K562 (cell line): Measurements from ENCODE around the gene PHF1. TPM values are rescaled to one million over a fixed set of nuclear protein-coding genes. Genes with fewer than 3 reads are reported as not detected.

Source experiments
- ATAC-seq: fragments of 200-7000 bp; cut with Tn5 transposase; 3 replicates; pipeline ENCODE4 v1.9.1; 2020; ENCODE audit warnings: moderate library complexity
- BruUV-seq: library from RNA; stranded (reverse); fragments of 400-500 nt; replicated peaks from 2 replicates; lab custom pipeline; 2021; lab: Mats Ljungman, UMichigan
- CTCF ChIA-PET: fragments of 300-600 bp; formaldehyde crosslinking; extraction: SDS; loops from one replicate; lab custom pipeline; 2021; ENCODE audit warnings: low intra/inter-chr PET ratio; lab: Yijun Ruan, JAX
- POLR2A ChIA-PET: fragments of 300-600, 350-650 bp; sonication (Branson Sonifier 250); formaldehyde crosslinking; extraction: SDS; loops from one replicate; lab custom pipeline; 2021; ENCODE audit warnings: antibody characterized with exemption, inconsistent platforms; lab: Yijun Ruan, JAX
- DNase-seq, 4 experiments: peaks; one replicate each; pipeline versions ENCODE4 v3.0.0 to v3.0.0-alpha.2; 2011 to 2018; ENCODE audit warnings: low spot score in 3 of 4, mixed read lengths in 3 of 4; ENCODE audit errors: extremely low read depth in 1 of 4
- FAIRE-seq: peaks from 2 replicates; lab custom pipeline; 2011; peaks lifted over from hg19 to GRCh38; lab: Jason Lieb, UNC
- H2AFZ ChIP-seq: 2 replicates; pipeline ENCODE4 v1.6.0; 2011; ENCODE audit warnings: low read depth, low read length, control low read depth, inconsistent platforms
- H3K27ac ChIP-seq: fragments of 200-600 bp; 3 replicates; pipeline ENCODE4 v1.8.0; 2011; ENCODE audit warnings: low read depth, mild to moderate bottlenecking, control low read depth, inconsistent platforms, low read length, moderate library complexity, mixed read lengths; ENCODE audit errors: extremely low read depth
- H3K27me3 ChIP-seq, 2 experiments: fragments of 300-600 bp in 1 of 2; 2 replicates in 1 of 2; 3 replicates in 1 of 2; pipeline versions ENCODE4 v1.6.0 to v1.8.0; 2011; ENCODE audit warnings: inconsistent platforms in 2 of 2, low read length in 2 of 2, mild to moderate bottlenecking in 1 of 2, mixed read lengths in 1 of 2, moderate library complexity in 1 of 2; ENCODE audit not compliant: control insufficient read depth in 2 of 2, insufficient read depth in 2 of 2
- H3K36me3 ChIP-seq: fragments of 300-600 bp; 3 replicates; pipeline ENCODE4 v1.8.0; 2011; ENCODE audit warnings: mild to moderate bottlenecking, low read length, inconsistent platforms; ENCODE audit not compliant: control insufficient read depth, insufficient read depth
- H3K4me1 ChIP-seq, 2 experiments: fragments of 200-600 bp in 1 of 2; replicated peaks in 1 of 2; 2 replicates in 1 of 2; 3 replicates in 1 of 2; pipeline versions ENCODE4 v1.5.1 to v1.8.0; 2011; ENCODE audit warnings: inconsistent platforms in 2 of 2, low read length in 2 of 2, mild to moderate bottlenecking in 1 of 2, mixed read lengths in 1 of 2, moderate library complexity in 1 of 2; ENCODE audit not compliant: control insufficient read depth in 2 of 2, insufficient read depth in 2 of 2
- H3K4me2 ChIP-seq: 2 replicates; pipeline ENCODE4 v1.6.1; 2011; ENCODE audit warnings: low read length, control low read depth, inconsistent platforms, mixed read lengths; ENCODE audit not compliant: insufficient read depth
- H3K4me3 ChIP-seq: fragments of 200-600 bp; sonication (generic), shearing (Covaris generic); 2 replicates; pipeline ENCODE4 v1.5.1; 2016; ENCODE audit warnings: control low read depth, inconsistent platforms
- H3K79me2 ChIP-seq: fragments of 200-600 bp; 3 replicates; pipeline ENCODE4 v1.8.0; 2011; ENCODE audit warnings: low read length, inconsistent platforms; ENCODE audit not compliant: control insufficient read depth, insufficient read depth
- H3K9ac ChIP-seq, 2 experiments: 2 replicates each; pipeline versions ENCODE4 v1.6.0 to v1.6.1; 2011; ENCODE audit warnings: low read depth in 2 of 2, low read length in 2 of 2, control low read depth in 1 of 2, inconsistent platforms in 1 of 2, mild to moderate bottlenecking in 1 of 2, mixed read lengths in 1 of 2; ENCODE audit not compliant: insufficient read depth in 1 of 2
- H3K9me1 ChIP-seq: one replicate; pipeline ENCODE4 v1.6.0; 2011; ENCODE audit warnings: inconsistent platforms, mild to moderate bottlenecking, low read length, moderate library complexity; ENCODE audit not compliant: control insufficient read depth, insufficient read depth
- H3K9me3 ChIP-seq: replicated peaks from 2 replicates; pipeline ENCODE4 v1.5.1; 2011; ENCODE audit warnings: low read depth, low read length, inconsistent platforms; ENCODE audit not compliant: control insufficient read depth, insufficient read depth
- H4K20me1 ChIP-seq: replicated peaks from 2 replicates; pipeline ENCODE4 v1.6.1; 2011; ENCODE audit warnings: low read length, inconsistent platforms, mixed read lengths; ENCODE audit not compliant: control insufficient read depth, insufficient read depth
- ELF4 ChIP-seq: fragments of 450-650 bp; formaldehyde crosslinking; IDR thresholded peaks from 2 replicates; pipeline ENCODE4 v1.4.0; 2022; ENCODE audit warnings: missing genetic modification characterization
- HCFC1 ChIP-seq: IDR thresholded peaks from 2 replicates; pipeline ENCODE4 v1.6.1; 2012; ENCODE audit warnings: low read depth, low read length, improper control_type of control experiment
- SMARCC2 ChIP-seq: fragments of 450-650 bp; IDR thresholded peaks from 2 replicates; pipeline ENCODE4 v1.6.1; 2017; ENCODE audit warnings: antibody characterized with exemption, moderate library complexity, mild to moderate bottlenecking, low read depth
- SPI1 ChIP-seq: IDR thresholded peaks from 2 replicates; pipeline ENCODE4 v1.6.1; 2011; ENCODE audit warnings: low read depth, low read length, control low read depth, borderline replicate concordance
- ZNF76 ChIP-seq: fragments of 250-450 bp; sonication (Bioruptor Pico); IDR thresholded peaks from 2 replicates; pipeline ENCODE4 v1.4.0; 2020; ENCODE audit warnings: mild to moderate bottlenecking, moderate library complexity, borderline replicate concordance
- WGBS: fragments of 100-300 bp; shearing (Covaris generic); methylation state at CpG from one replicate; pipeline ENCODE4 v1.1.6; 2016; ENCODE audit warnings: low coverage, mixed read lengths; ENCODE audit not compliant: insufficient coverage; ENCODE audit errors: missing lambda C conversion rate; 5-methylcytosine and 5-hydroxymethylcytosine counted together
- in situ Hi-C: fragments of 300-500 bp; cut with MboI; formaldehyde crosslinking; loops from 4 replicates; pipeline ENCODE4 v1.15.0; 2018; ENCODE audit warnings: inconsistent platforms, mixed read lengths
- intact Hi-C: fragments of 100-400 bp; cut with micrococcal nuclease; formaldehyde crosslinking; loops from 2 replicates; pipeline ENCODE4 v1.14.2; 2022
- polyA plus RNA-seq, 8 experiments: library from polyadenylated mRNA; depleted of rRNA in 4 of 8; stranded (reverse) in 5 of 8; unstranded in 3 of 8; fragments of >200 nt; fragmentation: Nextera tagmentation in 2 of 8; fragmentation: Illumina TruSeq in 1 of 8; extraction: Ambion mirVana in 2 of 8; extraction: Trizol in 1 of 8; gene quantifications; 2 replicates each; pipeline versions ENCODE4 v1.2.1 to v1.2.3, GENCODE V29; 2011 to 2014; ENCODE audit warnings: inconsistent platforms in 1 of 8, missing spikeins in 1 of 8
- total RNA-seq, 7 experiments: library from RNA; depleted of rRNA in 6 of 7; stranded (reverse); fragments of >200 nt in 6 of 7; fragmentation: Illumina TruSeq in 2 of 7; extraction: Trizol in 2 of 7; gene quantifications; 2 replicates each; pipeline versions ENCODE4 v1.2.1 to v1.2.3, GENCODE V29; 2011 to 2021; ENCODE audit warnings: low replicate concordance in 1 of 7
- TF ChIP-seq, protein P1 (sequence below), 2 experiments: fragments of 150-350 bp in 1 of 2; IDR thresholded peaks; 2 replicates each; pipeline ENCODE4 v1.6.1; 2012 to 2016; ENCODE audit warnings: low read depth in 2 of 2, low read length in 2 of 2, mild to moderate bottlenecking in 1 of 2, moderate library complexity in 1 of 2
- TF ChIP-seq, protein P2 (sequence below): fragments of 250-450 bp; sonication (Bioruptor Pico); IDR thresholded peaks from 2 replicates; pipeline ENCODE4 v1.8.0; 2021; ENCODE audit warnings: mild to moderate bottlenecking, moderate library complexity
- TF ChIP-seq, protein P3 (sequence below): sonication (generic); formaldehyde crosslinking; IDR thresholded peaks from 2 replicates; pipeline ENCODE4 v1.8.1; 2023; ENCODE audit warnings: mild to moderate bottlenecking, missing genetic modification reagents
- TF ChIP-seq, protein P4 (sequence below): IDR thresholded peaks from 3 replicates; pipeline ENCODE4 v1.6.1; 2011; ENCODE audit warnings: borderline replicate concordance, mild to moderate bottlenecking; ENCODE audit not compliant: insufficient read length, insufficient read depth
- TF ChIP-seq, protein P5 (sequence below): fragments of 250-450 bp; sonication (Bioruptor Pico); IDR thresholded peaks from 2 replicates; pipeline ENCODE4 v1.8.0; 2022; ENCODE audit warnings: inconsistent platforms

PHF1 gene
- total and polyA plus RNA-seq, 9 of the 15 experiments (the other 6 are each of a cell fraction or from before 2014, with no cell fraction given) = 3.7 to 64.2 (median 33.7) TPM

DNA sequence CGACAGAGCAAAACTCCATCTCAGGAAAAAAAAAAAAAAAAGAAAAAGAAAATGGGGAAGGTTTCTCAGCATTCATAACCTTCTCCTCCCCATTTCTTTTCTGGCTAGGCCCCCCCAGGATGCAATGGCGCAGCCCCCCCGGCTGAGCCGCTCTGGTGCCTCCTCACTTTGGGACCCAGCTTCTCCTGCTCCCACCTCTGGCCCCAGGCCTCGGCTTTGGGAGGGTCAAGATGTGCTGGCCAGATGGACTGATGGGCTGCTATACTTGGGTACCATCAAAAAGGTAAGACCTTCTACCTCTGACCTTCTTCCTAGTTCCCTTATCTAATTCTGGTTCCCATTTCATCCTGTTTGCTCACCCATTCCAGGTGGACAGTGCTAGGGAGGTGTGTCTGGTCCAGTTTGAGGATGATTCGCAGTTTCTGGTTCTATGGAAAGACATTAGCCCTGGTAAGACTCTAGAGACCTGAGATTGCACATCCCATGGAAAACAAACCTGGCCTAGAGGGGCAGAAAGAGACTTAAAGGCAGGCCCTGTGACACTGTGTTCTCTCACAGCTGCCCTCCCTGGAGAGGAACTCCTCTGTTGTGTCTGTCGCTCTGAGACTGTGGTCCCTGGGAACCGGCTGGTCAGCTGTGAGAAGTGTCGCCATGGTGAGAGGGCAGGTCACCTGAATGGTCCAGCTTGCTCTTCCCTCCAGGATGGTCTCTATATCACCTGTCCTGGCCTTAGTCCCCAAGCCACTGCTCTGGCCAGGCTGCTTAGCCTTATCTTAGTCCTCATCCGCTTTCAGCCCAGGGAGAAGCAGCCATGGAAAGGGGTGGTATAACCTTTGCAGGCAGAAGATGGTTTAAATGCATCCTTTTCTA is 1.6 kb downstream of the PHF1 start:
- Histone ChIP-seq H3K9ac (peak overlapping the region in 1 of 2 experiments; percentile 62; a peak in 1 of 4 replicates), H3K79me2 (peaks cover 48% of the 10 kb centered on the region), H3K27me3 (no peaks in the 10 kb centered on the region), H3K36me3 (peaks cover 70% of the 10 kb centered on the region), H4K20me1 (peaks cover 5% of the 10 kb centered on the region), H3K4me2 (no peak overlapping the region), H3K27ac (no peak overlapping the region), H3K4me3 (no peak overlapping the region), H3K9me1 (no peaks in the 10 kb centered on the region), H3K4me1 (peaks cover 26 to 34% of the 10 kb centered on the region in 2 experiments; a peak in 4 of 5 replicates), H2AFZ (no peak overlapping the region), H3K9me3 (no peaks in the 10 kb centered on the region)
- CTCF ChIA-PET = no interaction called here
- BruUV-seq = TSS peak; percentile 24
- ATAC-seq (no peak), FAIRE-seq (no peak), DNase-seq (no peak)
- intact Hi-C loops (loop anchor here (5.0 kb wide), 1 partner anchor 115 kb away; the partner anchor contains the start of gene RGL2), in situ Hi-C loops (no loop called here)
- 88% methylated on average over 10 of the region's 10 CpGs for WGBS
- POLR2A ChIA-PET = interaction anchor here (0.6 to 1.6 kb wide), 4 partner anchors 13 to 135 kb away, joined by 3 to 4 read pairs (median 3); partner anchors contain the start of gene B3GALT4
- TF ChIP-seq, protein P1, sequence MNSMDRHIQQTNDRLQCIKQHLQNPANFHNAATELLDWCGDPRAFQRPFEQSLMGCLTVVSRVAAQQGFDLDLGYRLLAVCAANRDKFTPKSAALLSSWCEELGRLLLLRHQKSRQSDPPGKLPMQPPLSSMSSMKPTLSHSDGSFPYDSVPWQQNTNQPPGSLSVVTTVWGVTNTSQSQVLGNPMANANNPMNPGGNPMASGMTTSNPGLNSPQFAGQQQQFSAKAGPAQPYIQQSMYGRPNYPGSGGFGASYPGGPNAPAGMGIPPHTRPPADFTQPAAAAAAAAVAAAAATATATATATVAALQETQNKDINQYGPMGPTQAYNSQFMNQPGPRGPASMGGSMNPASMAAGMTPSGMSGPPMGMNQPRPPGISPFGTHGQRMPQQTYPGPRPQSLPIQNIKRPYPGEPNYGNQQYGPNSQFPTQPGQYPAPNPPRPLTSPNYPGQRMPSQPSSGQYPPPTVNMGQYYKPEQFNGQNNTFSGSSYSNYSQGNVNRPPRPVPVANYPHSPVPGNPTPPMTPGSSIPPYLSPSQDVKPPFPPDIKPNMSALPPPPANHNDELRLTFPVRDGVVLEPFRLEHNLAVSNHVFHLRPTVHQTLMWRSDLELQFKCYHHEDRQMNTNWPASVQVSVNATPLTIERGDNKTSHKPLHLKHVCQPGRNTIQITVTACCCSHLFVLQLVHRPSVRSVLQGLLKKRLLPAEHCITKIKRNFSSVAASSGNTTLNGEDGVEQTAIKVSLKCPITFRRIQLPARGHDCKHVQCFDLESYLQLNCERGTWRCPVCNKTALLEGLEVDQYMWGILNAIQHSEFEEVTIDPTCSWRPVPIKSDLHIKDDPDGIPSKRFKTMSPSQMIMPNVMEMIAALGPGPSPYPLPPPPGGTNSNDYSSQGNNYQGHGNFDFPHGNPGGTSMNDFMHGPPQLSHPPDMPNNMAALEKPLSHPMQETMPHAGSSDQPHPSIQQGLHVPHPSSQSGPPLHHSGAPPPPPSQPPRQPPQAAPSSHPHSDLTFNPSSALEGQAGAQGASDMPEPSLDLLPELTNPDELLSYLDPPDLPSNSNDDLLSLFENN (IDR thresholded peaks at IDR 0.05; ENCODE audit: low read depth in 2 of 2, low read length in 2 of 2) = no peak
- TF ChIP-seq SPI1 (no peak), ZNF76 (no peak), ELF4 (CRISPR knock-in tag) (no peak), SMARCC2 (no peak), HCFC1 (no peak)
- TF ChIP-seq, protein P2, sequence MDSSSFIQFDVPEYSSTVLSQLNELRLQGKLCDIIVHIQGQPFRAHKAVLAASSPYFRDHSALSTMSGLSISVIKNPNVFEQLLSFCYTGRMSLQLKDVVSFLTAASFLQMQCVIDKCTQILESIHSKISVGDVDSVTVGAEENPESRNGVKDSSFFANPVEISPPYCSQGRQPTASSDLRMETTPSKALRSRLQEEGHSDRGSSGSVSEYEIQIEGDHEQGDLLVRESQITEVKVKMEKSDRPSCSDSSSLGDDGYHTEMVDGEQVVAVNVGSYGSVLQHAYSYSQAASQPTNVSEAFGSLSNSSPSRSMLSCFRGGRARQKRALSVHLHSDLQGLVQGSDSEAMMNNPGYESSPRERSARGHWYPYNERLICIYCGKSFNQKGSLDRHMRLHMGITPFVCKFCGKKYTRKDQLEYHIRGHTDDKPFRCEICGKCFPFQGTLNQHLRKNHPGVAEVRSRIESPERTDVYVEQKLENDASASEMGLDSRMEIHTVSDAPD (CRISPR knock-in tag) = no peak
- TF ChIP-seq, protein P3, sequence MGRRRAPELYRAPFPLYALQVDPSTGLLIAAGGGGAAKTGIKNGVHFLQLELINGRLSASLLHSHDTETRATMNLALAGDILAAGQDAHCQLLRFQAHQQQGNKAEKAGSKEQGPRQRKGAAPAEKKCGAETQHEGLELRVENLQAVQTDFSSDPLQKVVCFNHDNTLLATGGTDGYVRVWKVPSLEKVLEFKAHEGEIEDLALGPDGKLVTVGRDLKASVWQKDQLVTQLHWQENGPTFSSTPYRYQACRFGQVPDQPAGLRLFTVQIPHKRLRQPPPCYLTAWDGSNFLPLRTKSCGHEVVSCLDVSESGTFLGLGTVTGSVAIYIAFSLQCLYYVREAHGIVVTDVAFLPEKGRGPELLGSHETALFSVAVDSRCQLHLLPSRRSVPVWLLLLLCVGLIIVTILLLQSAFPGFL (CRISPR knock-in tag) = 0 out of 2 replicates have a peak, but pooled peaks have one; percentile 67
- TF ChIP-seq, protein P4, sequence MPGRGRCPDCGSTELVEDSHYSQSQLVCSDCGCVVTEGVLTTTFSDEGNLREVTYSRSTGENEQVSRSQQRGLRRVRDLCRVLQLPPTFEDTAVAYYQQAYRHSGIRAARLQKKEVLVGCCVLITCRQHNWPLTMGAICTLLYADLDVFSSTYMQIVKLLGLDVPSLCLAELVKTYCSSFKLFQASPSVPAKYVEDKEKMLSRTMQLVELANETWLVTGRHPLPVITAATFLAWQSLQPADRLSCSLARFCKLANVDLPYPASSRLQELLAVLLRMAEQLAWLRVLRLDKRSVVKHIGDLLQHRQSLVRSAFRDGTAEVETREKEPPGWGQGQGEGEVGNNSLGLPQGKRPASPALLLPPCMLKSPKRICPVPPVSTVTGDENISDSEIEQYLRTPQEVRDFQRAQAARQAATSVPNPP = no peak
- TF ChIP-seq, protein P5, sequence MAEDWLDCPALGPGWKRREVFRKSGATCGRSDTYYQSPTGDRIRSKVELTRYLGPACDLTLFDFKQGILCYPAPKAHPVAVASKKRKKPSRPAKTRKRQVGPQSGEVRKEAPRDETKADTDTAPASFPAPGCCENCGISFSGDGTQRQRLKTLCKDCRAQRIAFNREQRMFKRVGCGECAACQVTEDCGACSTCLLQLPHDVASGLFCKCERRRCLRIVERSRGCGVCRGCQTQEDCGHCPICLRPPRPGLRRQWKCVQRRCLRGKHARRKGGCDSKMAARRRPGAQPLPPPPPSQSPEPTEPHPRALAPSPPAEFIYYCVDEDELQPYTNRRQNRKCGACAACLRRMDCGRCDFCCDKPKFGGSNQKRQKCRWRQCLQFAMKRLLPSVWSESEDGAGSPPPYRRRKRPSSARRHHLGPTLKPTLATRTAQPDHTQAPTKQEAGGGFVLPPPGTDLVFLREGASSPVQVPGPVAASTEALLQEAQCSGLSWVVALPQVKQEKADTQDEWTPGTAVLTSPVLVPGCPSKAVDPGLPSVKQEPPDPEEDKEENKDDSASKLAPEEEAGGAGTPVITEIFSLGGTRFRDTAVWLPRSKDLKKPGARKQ (CRISPR knock-in tag) = no peak
